Heart left ventricle (tissue), 13 donors: ENCODE data around the gene UBAP1.
"Not testable (repeated sequence)": the region's sequence is repeated elsewhere in the genome, so short reads cannot be mapped to it uniquely, and the experiment has no call there.

Experiments used
- POLR2A ChIP-seq, 2 donors: fragments of 450-650 bp; IDR thresholded peaks; one replicate each; pipeline ENCODE4 v1.6.1; 2017; ENCODE audit warnings: antibody characterized with exemption in 2 of 2, mild to moderate bottlenecking in 2 of 2, moderate library complexity in 2 of 2
- TF ChIP-seq, protein P1 (sequence below), 12 donors: fragments of 200-600 bp; sonication (generic) in 4 of 12; IDR thresholded peaks; one replicate each; pipeline versions ENCODE4 v1.5.0 to v1.8.0; 2018 to 2022; ENCODE audit warnings: antibody characterized with exemption in 12 of 12, mild to moderate bottlenecking in 5 of 12
- donor health status: ischemic (EF 13 %, LVEDD 7.1; RV severe dilation, severe dysfunction).
- donor health status: DM: no; HTN: yes; CAD: no.
- donor health status: DM: no; HTN: no; CAD: no.
- donor health status: ischemic (EF 25% LVEDD 6.9; RV normal size, moderate dysfunction).
- donor health status: ischemic (EF 25% LVEDD 5.7; RV mildly dilated, moderate dysfunction).
- donor health status: ischemic (EF 35%, LVEDD 5.7; RV mildly dilated, moderate dysfunction).
- donor health status: nonischemic (EF 11% LVEDD 7.7; RV severe dilation, severe dysfunction).
- donor health status: DM: yes; HTN: yes; CAD: no.
- donor health status: PGD.
- donor health status: ischemic (EF 29% LVEDD 5.4; RV normal size, mild dysfunction).
- donor health status: nonischemic (EF 23%, LVEDD 6.1; RV moderate dilation, normal function).

DNA sequence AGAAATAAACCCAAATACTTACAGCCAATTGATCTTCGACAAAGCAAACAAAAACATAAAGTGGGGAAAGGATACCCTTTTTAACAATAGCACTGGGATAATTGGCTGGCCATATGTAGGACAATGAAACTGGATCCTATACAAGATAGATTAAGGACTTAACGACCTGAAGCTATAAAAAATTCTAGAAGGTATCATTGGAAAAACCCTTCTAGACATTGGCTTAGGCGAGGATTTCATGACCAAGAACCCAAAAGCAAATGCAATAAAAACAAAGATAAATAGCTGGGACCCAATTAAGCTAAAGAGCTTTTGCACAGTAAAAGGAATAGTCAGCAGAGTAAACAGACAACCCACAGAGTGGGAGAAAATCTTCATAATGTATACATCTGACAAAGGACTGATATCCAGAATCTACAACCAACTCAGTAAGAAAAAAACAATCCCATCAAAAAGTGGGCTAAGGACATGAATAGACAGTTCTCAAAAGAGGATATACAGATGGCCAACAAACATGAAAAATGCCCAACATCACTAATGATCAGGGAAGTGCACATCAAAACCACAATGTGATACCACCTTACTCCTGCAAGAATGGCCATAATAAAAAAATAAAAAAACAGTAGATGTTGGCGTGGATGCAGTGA is 35.6 kb downstream of the UBAP1 start:
- TF ChIP-seq, protein P1, sequence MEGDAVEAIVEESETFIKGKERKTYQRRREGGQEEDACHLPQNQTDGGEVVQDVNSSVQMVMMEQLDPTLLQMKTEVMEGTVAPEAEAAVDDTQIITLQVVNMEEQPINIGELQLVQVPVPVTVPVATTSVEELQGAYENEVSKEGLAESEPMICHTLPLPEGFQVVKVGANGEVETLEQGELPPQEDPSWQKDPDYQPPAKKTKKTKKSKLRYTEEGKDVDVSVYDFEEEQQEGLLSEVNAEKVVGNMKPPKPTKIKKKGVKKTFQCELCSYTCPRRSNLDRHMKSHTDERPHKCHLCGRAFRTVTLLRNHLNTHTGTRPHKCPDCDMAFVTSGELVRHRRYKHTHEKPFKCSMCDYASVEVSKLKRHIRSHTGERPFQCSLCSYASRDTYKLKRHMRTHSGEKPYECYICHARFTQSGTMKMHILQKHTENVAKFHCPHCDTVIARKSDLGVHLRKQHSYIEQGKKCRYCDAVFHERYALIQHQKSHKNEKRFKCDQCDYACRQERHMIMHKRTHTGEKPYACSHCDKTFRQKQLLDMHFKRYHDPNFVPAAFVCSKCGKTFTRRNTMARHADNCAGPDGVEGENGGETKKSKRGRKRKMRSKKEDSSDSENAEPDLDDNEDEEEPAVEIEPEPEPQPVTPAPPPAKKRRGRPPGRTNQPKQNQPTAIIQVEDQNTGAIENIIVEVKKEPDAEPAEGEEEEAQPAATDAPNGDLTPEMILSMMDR (IDR thresholded peaks at IDR 0.05) = not testable (repeated sequence)
- TF ChIP-seq POLR2A (IDR thresholded peaks at IDR 0.05) = not testable (repeated sequence)
